Keratinocyte (primary cell): ENCODE data around the gene MRPL45.

Source experiments
- EZH2 ChIP-seq: IDR thresholded peaks from one replicate; pipeline ENCODE4 v1.6.1; 2012; ENCODE audit warnings: inconsistent platforms, mild to moderate bottlenecking, low read length, moderate library complexity
- TF ChIP-seq, protein P1 (sequence below), 3 experiments: IDR thresholded peaks in 1 of 3; conservative IDR thresholded peaks in 1 of 3; optimal IDR thresholded peaks in 1 of 3; 2 replicates in 2 of 3; 3 replicates in 1 of 3; pipeline versions ENCODE3 to v1.5.1; 2011; ENCODE audit warnings: low read length in 3 of 3, mild to moderate bottlenecking in 3 of 3, moderate library complexity in 2 of 3, control low read depth in 1 of 3, inconsistent platforms in 1 of 3; ENCODE audit not compliant: insufficient read depth in 2 of 3; ENCODE audit errors: extremely low read depth in 1 of 3

DNA sequence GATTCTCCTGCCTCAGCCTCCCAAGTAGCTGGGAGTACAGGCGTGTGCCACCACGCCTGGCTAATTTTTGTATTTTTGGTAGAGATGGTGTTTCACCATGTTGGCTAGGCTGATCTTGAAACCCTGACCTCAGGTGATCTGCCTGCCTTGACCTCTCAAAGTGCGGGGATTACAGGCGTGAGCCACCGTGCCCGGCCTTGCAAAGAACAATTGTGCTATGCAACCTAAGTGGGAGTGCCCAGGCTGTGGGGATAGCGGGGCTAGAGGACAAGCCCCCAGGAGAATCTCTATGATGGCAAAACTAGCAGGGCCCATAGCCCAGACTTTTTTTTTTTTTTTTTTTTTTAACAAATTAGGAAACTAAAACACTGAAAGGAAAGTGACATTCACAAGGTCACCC is 48.8 kb downstream of the MRPL45 start:
- TF ChIP-seq, protein P1, sequence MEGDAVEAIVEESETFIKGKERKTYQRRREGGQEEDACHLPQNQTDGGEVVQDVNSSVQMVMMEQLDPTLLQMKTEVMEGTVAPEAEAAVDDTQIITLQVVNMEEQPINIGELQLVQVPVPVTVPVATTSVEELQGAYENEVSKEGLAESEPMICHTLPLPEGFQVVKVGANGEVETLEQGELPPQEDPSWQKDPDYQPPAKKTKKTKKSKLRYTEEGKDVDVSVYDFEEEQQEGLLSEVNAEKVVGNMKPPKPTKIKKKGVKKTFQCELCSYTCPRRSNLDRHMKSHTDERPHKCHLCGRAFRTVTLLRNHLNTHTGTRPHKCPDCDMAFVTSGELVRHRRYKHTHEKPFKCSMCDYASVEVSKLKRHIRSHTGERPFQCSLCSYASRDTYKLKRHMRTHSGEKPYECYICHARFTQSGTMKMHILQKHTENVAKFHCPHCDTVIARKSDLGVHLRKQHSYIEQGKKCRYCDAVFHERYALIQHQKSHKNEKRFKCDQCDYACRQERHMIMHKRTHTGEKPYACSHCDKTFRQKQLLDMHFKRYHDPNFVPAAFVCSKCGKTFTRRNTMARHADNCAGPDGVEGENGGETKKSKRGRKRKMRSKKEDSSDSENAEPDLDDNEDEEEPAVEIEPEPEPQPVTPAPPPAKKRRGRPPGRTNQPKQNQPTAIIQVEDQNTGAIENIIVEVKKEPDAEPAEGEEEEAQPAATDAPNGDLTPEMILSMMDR (optimal IDR thresholded peaks at IDR 0.05 in 1 of 3, IDR thresholded peaks at IDR 0.05 in 1 of 3, conservative IDR thresholded peaks at IDR 0.05 in 1 of 3; ENCODE audit: extremely low read depth in 1 of 3, insufficient read depth in 2 of 3, low read length in 3 of 3): no peak
- no peak for TF ChIP-seq EZH2
